ENCODE measurements around the gene MTMR3.

- TF ChIP-seq CTCF (IDR thresholded peaks at IDR 0.05; ENCODE audit: borderline replicate concordance, extremely low read depth, low read length, poor library complexity, severe bottlenecking) (no peak), EZH2 (IDR thresholded peaks at IDR 0.05; ENCODE audit: borderline replicate concordance, low read depth, low read length, severe bottlenecking) (no peak)
Observed at GRCh38 chr22:30045901-30046715, 163.1 kb downstream of the MTMR3 start.
